H4 (cell line): ENCODE data around the gene PRKCE. TPM values are rescaled to one million over a fixed set of nuclear protein-coding genes. Genes with fewer than 3 reads are reported as not detected.

ENCODE experiments used
- DNase-seq: peaks from one replicate; pipeline ENCODE4 v3.0.0-alpha.2; 2015; ENCODE audit warnings: low spot score
- total RNA-seq: library from RNA; depleted of rRNA; stranded (reverse); fragments of >200 nt; shearing (Covaris generic); gene quantifications from 2 replicates; pipeline ENCODE4 v1.2.3, GENCODE V29; 2014

The PRKCE gene
- total RNA-seq, 1 experiment from 2014 or later: 22.4 TPM

DNA sequence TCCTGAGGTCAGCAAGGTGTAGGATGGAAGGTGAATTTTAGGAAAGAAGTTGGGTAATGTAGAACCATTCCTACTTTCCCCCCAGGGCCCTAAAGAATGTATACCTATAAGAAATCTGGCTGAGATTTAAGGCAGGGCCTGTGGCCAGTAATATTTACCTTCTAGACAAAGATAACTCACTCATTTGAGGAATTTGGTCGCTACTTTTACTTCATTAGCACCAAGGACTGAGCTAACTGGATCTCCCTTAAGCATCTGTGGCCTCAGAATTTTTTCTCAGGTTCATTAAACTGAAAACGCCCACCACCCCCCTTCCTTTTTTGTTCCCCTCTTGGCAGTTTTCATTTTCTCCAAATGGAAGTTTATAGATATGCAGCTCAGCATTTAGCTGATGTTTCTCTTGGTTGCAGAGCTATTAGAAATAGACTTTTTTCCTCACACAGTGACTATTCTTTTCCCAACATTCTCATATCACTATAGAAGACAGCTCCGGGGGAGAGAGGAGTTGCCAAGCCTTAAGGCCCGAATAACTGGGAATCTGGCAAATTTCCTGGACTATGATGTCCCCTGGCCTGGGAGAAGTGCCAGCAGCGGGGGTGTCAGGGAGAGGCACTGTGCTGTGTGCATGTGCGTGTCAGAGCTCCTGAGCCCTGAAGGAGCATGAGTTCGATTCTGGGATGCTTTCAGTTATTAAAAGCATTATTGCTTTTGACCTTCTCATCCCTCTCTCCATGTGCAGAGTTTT, 310.9 kb downstream of the PRKCE start:
- peak; percentile 76 for DNase-seq

DNA sequence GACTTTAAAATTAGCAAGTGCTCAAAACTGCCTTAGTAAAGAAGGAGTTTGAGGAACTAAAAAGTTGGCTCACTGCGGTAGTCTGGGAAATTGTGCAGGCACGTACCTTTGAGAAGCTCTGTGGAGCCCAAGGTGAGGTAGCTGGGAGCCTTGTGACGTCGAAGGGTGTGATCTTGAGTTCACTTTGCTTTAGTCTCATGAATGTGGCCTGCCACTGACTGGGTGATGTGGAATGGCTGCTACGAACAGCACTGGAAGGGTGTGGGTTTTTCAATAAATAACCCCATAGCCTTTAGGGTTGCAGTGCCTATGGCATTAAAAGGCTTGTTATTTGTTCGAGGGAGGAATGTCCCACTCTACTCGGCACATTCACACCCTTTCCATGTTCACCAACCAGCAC, 312.3 kb downstream of the PRKCE start:
- DNase-seq: no peak

DNA sequence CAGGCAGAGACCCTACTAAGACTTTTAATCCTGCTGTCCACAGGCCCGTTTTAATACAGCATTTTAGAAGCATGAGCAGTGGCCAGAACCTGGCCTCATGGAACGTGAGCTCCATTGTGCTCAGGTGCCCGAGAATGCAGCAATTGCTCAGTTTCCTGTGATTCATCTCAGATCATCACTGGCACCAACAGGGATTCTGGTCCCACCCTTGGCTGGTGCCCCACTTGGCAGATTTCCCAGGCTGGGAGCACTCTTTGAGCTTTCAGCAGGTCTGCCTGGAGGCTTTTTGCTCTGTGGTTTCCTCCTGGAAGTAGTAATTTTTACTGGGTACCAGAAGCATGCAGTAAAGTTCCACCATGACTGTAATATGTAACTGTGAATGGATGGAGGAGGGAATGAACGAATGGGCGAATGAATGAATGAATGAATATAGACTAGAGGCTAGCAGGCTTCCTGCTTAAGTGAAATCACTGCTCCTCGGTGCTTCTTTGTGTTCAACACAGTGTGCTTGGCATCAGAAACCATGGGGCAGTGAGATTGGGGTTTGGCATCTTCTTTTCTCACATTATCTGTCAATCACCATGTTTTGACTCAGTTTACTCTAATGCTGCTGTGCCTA, 312.9 kb downstream of the PRKCE start:
- peak; percentile 93 for DNase-seq

DNA sequence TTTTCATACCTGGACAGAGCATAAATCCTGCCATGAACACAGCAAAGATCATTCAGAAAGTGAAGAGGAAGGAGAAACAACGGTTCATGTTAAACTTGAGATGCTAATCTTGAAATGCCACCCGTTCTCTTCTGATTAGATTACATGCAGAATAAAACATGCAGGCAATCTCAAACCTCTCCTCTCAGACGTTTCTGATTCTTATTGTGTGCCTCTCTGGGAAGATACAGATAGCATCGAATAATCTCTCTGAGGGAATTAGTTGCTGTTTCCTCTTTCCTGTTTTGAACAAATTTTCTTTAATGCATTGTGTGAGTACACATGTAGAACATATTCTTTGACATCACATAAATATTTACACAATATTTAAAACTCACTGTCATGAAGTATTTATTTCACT, 313.4 kb downstream of the PRKCE start:
- DNase-seq: no peak

DNA sequence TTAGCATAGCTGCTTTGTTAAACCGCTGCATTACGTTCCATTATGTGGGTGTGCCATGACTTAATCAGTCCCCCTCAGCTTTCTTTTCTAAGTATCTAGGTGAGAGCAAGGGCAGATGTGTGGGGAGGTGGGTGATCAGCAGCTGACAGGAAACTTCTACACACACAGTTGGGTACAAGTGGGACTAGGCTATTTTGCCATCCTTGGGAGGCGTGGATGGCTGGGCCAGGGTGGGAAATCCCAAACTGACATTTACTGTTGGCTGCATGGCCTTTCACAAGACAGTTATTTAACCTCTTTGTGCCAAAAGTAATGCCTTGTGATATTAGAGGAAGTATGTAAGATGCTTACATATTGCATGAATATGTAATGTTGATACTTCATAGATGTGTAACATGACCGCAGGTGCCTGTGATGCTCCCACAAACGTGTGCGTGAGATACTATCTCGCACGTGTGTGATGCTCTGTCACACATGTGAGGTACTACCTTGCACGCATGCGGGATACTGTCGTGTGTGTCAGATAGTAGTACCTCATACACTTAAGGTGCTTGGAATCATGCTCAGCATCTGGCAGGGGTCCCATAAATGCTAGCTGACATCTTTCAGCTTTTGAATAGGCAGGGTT, 314.5 kb downstream of the PRKCE start:
- DNase-seq: no peak

DNA sequence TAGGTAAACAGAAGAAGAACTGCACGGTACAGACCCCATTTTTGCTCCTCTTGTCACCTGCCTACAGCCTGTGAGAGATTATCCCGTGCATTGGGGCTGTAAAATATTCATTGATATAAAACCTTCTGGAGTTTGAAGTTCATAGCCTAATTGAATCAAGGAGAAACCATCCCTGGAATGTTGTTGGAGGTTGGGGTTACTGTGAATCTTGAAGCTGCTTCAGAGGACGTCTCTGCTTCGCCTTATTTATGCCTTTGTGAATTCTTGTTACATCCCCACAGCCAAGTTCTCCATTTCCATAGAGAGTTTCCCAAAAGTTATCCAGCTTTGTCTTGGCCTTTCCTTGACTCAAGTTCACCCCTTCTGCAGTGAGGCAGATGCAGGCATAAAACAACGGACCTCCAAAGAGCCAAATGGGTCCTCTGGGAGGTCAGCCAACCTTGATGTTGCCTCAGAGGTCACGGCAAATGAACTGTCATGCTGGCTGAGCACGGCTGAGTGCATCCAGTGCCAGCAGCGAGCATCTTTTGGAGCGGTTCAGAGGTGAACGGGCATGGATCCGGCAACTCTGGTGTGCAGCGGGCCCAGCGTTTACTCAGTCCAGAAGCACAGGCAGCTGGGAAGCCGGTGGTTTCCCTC, 317.6 kb downstream of the PRKCE start:
- no peak for DNase-seq

DNA sequence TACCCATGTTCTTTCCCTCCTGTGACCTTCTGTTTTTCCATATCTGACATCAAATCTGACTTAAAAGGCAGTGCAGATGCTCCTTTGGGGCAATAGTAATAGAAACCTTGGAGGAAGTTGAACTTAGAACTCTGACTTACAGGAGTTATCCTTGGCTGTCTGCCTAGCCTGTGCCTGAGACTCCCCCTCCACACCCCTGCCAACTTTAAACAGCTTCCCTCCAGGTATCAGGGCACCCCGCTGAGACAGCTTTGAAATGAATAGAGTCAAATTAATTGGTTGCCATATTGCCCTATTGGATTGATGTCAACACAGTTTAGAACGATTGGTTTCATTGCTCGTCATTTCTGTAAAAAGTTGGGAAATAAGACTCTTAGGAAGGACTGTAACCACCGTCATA, 322.0 kb downstream of the PRKCE start:
- no peak for DNase-seq

DNA sequence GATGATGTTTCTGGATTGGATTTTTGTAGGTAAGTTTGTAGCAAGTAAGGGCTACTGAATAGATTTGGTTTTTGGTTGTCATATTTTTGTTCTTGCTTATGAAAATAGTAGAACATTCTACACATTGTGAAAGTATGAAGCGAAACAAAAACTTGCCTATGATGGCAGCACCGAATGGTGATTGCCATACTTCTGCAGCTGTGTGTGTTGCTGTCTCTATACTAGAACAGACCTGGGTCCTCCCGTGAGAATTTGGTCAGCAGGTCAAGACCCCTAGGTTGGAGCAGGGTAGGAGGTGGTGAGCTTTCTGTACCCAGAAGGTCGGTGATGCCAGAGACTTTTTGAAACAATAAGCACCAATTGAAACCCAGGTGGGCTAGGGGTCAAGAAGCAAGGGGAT, 322.6 kb downstream of the PRKCE start:
- no peak for DNase-seq

DNA sequence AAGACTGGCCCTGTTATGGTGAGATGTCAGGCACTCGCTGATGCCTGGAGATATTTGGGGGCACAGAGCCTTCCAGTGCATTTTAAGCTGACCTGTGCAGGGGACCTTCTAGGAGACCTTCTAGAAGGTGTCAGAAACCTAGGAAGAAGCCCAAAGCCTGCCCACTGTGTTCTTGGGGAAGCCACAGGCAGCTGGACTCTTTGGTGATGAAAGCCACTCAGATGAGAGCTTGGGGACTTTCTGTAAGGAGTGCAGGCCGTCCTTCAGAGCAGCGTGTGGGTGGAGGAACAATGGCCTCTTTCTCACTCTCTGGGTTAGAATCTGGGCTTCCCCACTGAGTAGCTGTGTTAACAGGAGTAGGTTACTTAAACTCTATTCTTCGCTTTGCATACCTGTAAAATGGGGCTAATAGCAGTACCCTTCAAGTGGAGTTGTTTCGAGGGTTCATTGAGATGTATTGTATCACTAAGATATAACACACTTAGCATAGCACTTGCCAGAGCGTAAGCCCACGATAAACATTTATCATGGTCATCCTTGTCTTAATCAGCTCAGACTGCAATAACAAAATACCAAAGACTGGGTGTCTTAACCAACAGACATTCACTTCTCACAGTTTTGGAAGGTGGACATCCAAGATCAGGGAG, 323.4 kb downstream of the PRKCE start:
- no peak for DNase-seq

DNA sequence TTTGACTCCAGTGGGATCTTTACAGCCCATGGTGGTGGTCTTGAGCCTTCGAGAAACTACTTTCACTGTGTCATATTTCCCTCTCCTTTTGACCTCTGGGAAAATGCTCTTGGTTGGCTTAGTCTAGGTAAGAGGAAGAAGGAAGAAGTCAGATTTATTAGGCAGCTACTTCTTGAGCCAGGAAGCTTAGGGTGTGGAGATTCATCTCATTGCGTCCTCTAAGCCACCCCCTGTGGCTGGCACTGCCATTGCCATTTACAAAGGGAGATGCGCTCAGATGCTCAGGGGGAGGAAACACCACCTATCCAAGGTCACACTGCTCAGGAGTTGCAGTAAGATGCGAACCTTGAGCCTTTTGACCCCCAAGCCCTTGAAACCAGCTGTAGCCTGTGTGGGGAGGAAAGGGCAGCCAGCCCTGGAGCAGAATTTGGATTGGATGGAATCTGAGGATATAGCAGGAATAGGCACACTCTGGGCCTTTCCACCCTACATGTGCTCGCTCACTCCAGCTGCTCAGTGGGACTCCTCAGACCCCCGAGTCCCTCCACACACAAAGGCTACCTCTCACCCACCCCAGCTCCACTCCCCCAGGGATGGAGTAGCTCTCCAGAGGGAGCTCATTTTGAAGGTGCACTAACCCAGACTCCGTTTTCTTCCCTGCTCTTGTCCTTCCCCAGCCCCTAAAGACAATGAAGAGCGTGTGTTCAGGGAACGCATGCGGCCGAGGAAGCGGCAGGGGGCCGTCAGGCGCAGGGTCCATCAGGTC, 324.5 kb downstream of the PRKCE start:
- DNase-seq: no peak

DNA sequence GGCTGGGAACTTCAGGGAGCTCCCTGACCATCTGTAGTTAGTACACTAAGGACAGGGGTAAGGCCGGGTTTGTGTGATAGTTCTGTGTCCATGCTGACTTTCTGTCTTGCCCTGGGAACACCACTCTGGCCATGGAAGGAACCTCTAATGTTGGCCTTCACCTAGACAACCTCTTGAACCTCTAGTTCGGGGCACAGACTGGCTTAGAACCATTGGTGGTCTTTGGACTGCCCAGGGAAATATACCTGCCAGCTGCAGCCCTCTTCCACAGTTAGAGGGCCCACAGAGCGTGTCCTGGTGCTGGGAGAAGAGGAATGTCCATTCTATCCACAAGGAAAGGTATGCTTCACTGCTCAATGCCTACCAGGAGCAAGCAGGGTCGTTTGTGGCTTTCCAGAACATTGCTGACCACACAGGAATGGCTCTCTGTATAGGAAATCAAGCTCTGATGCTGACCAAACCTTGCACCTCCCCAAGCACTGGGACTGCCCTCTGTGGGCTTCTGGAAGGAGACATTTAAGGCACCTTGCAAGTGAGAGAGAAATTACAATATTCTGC, 326.9 kb downstream of the PRKCE start:
- no peak for DNase-seq

DNA sequence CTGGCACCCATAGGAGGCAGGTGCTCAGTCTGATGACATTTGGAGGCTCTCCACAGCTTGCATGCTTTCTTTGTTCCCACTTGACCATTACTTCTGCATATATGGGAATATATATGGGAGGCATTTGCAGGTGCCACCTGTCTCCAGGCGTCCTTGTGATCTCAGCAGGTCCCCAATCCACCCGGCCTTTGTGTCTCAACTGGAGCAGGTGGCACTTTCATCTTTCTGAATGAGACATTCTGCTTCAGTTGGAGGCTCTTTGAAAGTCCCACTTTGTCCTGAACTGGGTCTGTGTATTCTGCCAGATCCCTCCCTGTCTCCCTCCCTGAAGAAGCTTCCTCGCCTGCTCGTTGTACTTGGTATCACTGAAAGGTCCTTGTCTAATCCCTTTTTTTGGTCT, 327.6 kb downstream of the PRKCE start:
- DNase-seq: no peak

DNA sequence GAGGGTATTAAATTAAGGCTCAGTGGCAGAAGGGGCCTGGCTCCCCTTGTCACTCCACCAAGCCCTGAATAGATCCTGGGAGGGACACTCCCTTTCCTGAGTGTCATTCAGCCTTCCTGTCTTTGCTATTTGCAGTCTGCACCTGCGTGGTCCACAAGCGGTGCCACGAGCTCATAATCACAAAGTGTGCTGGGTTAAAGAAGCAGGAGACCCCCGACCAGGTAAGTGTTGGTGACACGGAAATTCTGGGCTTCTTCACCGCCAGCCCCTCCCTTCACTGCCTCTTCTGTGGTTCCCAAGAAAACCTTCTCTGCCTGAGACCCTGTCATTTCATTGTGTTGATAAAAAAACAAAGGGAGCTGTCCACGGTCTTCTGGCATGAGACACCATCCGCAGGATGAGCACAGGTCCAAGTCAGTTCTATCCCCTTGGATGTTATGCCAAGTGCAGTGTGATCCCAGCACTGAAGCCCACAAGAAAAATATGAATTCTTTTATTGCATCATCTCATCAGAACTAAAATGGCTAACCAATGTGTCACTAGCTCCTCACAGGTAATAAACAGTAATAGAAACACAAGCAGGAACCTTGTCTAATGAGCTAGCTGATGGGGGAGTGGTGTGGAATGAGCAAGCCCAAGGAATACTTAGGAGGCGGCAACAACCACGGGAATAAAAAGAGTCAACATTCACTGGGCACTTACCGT, 328.8 kb downstream of the PRKCE start:
- DNase-seq: no peak

DNA sequence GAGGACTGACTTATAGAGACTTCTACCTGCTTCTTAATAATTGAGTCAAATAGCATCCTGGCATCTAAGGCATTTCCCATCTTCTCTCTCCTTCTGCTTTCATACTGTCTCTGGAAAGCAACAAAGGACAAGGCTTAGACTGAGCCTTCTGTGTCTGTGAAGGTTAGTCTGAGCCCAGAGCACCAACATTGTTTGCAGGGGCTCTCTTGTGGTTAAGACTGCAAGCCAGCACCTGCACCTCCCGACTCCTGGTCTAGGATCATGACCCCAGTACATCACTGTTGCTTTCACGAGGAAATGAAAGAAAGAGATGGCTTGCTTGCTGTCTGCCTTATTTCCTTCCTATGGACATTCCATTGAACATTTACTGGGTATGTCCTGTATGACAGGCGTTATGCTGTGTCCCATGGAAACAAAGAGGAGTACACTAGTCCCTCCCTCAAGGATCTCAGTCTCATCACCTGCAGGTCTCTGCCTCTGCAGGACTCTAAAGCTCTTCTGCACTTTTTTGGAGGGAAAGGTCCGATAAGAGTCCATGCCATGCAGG, 330.0 kb downstream of the PRKCE start:
- DNase-seq: no peak

DNA sequence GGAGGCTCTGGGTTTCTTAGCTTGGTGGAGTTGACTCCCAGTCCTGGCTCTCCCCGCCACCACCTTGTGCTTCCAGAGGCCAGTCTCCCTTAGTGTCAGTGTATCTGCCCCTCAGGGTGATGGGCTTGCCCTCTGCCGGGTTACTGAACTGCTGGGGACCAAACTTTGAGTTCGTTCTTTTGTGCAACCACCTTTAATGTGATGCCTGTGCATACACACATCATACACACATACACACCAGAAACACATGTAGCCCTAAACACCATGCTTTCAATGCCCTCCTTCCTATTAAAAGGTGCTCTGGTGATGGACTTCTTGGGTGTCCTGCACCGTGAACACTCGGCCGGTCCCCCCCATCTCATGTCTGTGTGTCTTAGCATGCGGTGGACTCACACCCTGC, 330.6 kb downstream of the PRKCE start:
- DNase-seq: no peak

DNA sequence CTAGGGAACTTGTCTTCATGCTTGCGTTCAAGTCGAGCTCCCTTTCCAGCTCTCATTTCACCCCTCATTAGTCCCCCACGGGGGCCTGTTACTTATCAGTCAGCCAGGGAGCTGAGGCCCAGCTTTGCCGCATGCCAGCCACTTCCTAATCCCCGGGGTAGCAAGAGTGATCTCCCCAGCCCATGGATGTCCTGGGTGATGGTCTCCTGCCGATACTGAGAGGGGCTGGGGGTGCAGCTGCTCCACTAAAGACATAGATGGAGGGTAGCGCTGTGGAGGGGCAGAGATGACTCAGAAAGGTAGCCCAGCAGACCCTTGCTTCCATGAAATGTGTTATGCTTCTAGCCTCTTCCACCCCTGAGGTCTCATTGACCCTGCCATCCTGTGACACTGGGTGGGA, 331.7 kb downstream of the PRKCE start:
- DNase-seq: no peak

DNA sequence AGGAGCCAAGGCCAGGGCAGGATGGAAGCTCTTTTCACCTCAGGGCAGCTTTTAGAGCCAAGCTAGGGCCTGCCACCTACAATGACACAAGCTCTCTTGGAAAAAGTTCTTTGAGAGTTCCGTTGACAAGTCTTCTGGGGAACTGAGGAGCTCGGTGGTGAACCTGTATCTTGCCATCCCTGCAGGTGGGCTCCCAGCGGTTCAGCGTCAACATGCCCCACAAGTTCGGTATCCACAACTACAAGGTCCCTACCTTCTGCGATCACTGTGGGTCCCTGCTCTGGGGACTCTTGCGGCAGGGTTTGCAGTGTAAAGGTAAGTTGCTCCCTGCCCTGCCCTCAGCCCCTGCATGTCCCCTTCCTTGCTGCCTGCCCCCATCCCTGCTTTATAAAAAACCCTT, 332.9 kb downstream of the PRKCE start:
- no peak for DNase-seq

DNA sequence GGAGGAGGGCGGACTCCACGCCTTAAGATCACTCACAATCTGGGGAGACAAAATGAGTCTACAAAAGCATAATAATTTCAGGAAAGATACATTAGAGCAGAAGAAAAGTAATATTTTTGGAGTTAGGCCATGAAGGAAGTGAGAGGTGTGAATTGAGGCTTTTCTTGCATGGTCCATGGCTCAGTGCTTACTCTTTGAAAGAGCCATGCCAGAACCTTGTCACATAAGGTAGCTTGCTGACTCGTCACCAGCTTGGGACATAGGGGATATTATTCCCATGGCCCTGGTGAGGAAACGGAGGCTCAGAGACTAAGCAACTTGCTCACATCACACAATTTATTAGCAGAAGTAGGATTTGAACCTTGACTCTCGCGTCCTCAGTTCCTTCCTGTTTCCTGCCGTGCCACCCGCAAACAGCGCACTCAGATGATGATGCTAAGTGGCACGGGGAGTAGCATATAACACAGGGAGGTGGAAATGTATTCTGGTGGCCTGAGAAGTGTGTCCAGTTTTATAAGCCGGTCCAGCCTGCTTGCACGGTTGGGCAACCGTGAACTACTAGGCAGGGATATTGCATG, 333.5 kb downstream of the PRKCE start:
- DNase-seq: no peak

DNA sequence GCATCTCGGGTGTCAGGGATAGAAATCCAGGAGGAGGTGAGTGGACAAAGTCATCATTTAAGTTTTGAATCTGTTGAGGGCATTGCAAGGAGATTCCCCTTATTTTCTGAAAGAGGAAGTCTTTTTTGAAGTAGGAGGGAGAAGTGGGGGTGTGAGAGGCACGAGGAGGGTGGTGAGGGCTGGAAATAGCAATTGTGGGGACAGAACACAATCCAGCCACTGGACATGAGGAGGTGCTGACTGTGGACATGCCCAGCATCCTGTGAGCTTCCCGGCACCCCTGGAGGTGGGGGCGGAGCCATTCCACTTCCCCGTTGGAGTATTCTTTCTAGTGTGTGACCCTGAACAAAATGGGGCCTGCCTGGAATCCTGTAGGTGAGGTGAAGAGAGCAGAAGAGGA, 335.0 kb downstream of the PRKCE start:
- no peak for DNase-seq

DNA sequence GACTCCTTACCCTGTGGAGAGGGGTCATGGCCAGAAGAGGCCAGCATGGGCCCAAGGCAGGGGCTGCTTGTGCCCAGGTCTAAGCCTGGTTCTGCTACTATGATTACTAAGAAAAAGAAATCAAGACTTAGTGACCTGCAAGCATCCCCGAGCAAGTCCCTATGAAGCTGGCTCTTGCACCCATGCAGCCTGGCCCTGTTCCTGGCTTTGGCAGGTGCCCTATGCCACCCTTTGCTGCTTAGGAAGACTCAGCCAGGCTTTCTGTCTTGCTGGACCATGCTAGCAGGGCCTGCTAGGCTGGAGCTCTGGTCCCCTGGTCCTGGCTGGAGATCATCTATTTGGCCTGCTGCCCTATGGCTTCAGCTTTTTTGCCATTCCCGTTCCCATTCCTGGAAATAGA, 336.4 kb downstream of the PRKCE start:
- DNase-seq: no peak
